Subcutaneous adipose tissue (tissue), 4 donors: ENCODE results near the gene FDX2. TPM values are rescaled to one million over a fixed set of nuclear protein-coding genes. Genes with fewer than 3 reads are reported as not detected.

Source experiments
- total RNA-seq, 4 donors: library from RNA; depleted of rRNA; stranded (reverse); fragments of >200 nt; gene quantifications; one replicate each; pipeline ENCODE4 v1.1.0, GENCODE V29; 2016
- TF ChIP-seq, protein P1 (sequence below): fragments of 450-650 bp; IDR thresholded peaks from one replicate; pipeline ENCODE4 v1.5.1; 2016; ENCODE audit warnings: low read depth, mild to moderate bottlenecking, control low read depth, antibody characterized with exemption, moderate library complexity

FDX2 gene
- total RNA-seq, 4 donors from 2014 or later: 7.3 to 17.2 (median 9.1) TPM

DNA sequence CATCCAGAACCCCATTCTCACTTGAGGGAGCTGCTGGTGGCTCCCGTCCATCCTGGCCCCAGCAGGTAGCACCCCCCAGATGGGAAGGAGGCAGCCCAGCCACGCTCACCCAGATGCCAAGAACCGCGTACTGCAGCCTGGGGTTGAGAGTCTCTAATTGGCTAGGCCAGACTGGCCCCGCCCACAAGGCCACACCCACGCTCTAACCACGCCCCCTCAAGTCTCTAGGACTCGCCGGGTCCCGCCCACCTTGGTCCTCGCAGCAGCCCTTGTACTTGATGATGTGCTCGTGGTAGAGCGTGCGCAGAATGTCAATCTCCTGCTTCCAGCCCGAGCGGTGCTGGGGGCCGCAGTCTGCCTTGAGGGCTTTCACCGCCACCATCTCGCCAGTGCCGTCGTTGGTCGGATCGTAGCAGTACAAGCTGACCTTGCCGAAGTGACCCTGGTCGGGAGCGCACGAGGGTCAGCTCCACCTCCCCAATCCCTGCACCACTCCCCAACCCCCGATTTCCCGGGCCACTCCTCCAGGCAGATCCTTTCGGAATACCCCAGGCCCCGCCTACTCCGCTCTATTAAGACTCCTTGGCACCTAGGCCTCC lies 38.1 kb upstream of the FDX2 start:
- TF ChIP-seq, protein P1, sequence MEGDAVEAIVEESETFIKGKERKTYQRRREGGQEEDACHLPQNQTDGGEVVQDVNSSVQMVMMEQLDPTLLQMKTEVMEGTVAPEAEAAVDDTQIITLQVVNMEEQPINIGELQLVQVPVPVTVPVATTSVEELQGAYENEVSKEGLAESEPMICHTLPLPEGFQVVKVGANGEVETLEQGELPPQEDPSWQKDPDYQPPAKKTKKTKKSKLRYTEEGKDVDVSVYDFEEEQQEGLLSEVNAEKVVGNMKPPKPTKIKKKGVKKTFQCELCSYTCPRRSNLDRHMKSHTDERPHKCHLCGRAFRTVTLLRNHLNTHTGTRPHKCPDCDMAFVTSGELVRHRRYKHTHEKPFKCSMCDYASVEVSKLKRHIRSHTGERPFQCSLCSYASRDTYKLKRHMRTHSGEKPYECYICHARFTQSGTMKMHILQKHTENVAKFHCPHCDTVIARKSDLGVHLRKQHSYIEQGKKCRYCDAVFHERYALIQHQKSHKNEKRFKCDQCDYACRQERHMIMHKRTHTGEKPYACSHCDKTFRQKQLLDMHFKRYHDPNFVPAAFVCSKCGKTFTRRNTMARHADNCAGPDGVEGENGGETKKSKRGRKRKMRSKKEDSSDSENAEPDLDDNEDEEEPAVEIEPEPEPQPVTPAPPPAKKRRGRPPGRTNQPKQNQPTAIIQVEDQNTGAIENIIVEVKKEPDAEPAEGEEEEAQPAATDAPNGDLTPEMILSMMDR: no peak

DNA sequence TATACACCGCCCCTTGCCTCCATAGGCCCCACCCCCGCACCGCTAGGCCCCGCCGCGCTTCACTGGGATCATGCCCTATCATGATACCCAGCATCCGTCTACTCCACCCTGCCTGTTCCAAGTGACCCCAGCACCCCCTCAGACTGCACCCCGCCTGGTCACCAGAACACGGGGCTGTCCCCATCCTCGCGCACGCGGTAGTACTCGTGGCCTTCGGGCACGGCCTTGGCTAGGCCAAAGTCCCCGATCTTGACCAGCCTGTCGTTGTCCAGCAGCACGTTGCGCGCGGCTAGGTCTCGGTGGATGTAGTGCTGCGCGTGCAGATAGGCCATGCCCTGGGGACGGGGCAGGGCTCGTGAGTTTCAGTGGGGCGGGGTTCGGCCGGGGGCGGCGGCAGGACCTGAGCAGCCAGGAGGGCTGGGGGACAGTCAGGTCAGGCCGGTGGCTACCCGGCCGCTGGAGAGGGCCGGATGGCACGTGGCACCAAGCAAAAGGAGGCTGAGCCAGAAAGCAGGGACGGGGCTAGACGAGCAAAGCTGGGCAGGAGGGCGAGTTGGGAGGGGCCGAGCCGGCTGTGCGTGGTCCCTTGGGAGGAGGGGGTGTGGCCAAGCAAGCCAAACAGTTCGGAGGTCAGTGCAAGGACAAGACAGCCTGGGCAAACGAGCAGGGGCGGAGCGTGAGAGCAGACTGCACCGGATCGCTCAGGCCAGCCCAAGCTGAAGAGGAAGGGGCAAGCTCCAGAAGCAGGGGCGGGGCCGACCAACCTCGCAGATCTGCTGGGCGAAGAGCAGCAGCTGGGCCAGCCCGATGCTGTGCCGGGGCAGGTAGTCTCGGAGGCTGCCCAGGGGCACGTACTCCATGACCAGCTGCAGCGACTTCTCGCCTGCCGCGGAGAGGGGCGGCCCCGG lies 37.2 kb upstream of the FDX2 start:
- TF ChIP-seq, protein P1: no peak

DNA sequence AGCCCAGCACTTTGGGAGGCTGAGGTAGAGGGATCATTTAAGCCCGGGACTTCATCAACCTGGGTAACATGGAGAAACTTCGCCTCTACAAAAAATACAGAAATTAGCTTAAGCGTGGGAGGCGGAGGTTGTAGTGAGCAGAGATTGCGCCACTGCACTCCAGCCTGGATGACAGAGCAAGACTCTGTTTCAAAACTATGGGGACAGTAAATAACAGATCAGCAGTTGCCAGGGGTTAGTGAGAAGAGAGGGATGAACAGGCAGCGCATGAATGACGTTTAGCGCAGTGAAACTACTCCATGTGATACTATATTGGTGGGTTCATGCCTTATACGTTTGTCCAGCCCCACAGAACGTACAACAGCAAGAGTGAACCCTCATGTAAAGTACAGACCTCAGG lies 30.7 kb upstream of the FDX2 start:
- TF ChIP-seq, protein P1: no peak

DNA sequence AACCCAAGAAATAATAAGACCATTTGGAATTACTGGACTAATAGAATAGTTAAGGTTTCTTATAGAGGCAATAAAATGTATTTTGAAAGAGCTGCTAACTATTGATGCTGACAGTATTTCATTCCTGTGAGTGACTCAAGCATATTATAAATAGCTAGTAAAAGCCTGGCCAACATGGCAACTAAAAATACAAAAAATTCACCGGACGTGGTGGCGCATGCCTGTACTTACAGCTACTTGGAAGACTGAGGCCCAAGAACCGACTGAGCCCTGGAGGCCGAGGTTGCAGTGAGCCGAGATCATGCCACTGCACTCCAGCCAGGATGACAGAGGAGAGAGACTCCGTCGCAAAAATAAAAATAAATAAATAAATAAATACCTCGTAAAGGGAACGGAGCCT lies 29.0 kb upstream of the FDX2 start:
- TF ChIP-seq, protein P1: no peak

DNA sequence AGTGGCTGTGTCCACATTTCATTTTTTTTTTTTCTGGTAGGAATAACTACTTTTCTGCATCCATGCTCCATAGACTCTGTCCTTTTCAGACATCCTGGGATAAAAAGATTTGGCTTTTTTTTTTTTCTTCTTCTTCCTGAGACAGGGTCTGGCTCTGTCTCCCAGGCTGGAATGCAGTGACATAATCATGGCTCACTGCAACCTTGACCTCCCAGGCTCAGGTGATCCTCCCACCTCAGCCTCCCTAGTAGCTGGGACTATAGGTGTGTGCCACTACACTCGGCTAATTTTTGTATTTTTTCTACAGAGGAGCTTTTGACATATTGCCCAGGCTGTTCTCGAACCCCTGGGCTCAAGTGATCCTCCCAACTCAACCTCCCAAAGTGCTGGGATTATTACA lies 27.7 kb upstream of the FDX2 start:
- TF ChIP-seq, protein P1: no peak

DNA sequence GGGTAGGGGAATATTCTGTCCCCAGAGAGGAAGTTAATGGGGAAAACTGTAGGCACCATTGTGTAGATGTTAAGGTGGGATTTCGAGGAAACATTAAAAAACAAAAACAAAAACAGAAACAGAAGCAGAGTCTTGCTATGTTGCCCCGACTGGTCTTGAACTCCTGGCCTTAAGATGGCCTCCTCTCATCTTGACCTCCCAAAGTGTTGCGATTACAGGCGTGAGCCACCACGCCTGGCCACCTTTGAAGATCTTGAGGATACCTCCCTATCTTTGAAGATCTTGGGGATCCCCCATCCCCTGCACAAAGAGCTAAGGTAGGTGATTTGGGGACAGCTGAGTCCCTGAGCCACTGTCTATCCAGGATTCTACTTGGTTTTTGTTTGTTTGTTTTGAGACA lies 24.2 kb upstream of the FDX2 start:
- TF ChIP-seq, protein P1: no peak

DNA sequence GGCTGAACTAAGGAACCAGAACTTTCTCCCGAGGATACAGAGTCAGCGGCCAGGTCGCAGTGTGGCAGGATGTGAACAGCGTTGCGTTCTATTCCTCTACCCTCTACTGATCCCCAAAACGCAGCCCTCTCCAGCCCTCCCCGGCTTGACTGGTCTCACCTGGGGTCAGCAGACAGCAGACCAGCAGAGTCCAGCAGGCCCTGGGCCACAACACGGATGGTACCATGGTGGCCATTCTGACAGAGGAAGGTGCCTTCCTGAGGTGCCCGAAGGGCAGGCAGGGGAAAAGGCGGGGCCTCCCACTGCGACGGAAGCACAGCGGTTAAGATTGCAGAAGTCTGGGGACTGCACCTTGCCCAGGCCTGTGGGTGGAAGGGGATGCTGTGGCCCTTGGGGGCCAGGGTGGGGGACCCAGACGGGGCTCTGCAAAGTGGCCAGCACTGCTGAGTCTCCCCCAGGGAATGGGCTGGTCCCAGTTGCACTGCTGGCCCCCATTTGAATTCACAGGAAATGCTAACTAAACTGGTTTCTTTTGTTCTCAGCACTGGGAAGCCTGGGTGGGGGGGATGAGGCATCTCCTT lies 23.7 kb upstream of the FDX2 start, which contains the start of gene ICAM3:
Gene ICAM3, minus strand, starts transcription at position 245 of the 581 bp plus-strand sequence. Its CDS starts 10 bp downstream, at position 235.
- TF ChIP-seq, protein P1: no peak
